Esophagus muscularis mucosa (tissue), 3 donors: Measurements from ENCODE around the gene ZFR.

Experiments
- CTCF ChIP-seq, 3 experiments: fragments of 200-600 bp in 2 of 3; fragments of 450-650 bp in 1 of 3; sonication (generic) in 2 of 3; IDR thresholded peaks; one replicate each; pipeline ENCODE4 v1.5.1; 2017 to 2019; ENCODE audit warnings: antibody characterized with exemption in 3 of 3, mild to moderate bottlenecking in 2 of 3, moderate library complexity in 1 of 3
- POLR2AphosphoS5 ChIP-seq, 2 donors: sonication (generic); formaldehyde crosslinking; IDR thresholded peaks; one replicate each; pipeline ENCODE4 v1.6.1; 2017; ENCODE audit warnings: antibody characterized with exemption in 2 of 2

- TF ChIP-seq POLR2AphosphoS5 (IDR thresholded peaks at IDR 0.05) (no peak), CTCF (IDR thresholded peaks at IDR 0.05) (no peak)
Observed at GRCh38 chr5:32450952-32451351, 6.4 kb upstream of the ZFR start.
